GM19397 (cell line): ENCODE results near the gene LCE7A.

Experiments
- ATAC-seq: cut with Tn5 transposase; IDR thresholded peaks from one replicate; pipeline ENCODE4 v1.9.1; 2021; ENCODE audit warnings: mild to moderate bottlenecking, moderate library complexity; ENCODE audit not compliant: unreplicated experiment

LCE7A gene

GRCh38 chr1:152859696-152860095 lies at the start of gene LCE7A:
TSS of gene LCE7A (plus strand) at chr1:152859996. CDS start at chr1:152860698, 702 bp downstream.
- no peak for ATAC-seq

- ATAC-seq, result no peak
Observed at GRCh38 chr1:152811050-152811449, 48.7 kb upstream of the LCE7A start.

DNA sequence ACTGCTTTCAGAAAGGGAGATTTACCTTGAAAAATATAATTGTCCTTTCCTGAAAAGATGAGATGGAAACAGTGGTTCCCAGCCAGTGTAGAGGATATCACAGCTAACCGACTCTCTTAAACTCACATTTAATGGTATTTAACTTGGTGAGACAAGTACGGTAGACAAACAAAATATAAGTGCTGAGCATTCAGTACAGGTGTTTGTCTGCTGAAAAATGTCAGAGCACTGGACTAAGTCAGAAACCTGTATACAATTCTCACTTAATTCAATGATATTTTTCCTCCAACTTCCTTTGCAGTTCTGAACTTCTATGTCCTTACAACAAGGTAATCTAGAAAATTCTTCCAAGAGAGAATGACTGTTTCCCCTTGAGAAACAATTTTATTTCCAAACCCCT lies 48.1 kb upstream of the LCE7A start, which contains the start of gene LCE1B:
Gene LCE1B (plus strand): TSS at position 301 of the 400 bp plus-strand sequence. CDS start 476 bp downstream, outside the sequence.
- ATAC-seq, result no peak

DNA sequence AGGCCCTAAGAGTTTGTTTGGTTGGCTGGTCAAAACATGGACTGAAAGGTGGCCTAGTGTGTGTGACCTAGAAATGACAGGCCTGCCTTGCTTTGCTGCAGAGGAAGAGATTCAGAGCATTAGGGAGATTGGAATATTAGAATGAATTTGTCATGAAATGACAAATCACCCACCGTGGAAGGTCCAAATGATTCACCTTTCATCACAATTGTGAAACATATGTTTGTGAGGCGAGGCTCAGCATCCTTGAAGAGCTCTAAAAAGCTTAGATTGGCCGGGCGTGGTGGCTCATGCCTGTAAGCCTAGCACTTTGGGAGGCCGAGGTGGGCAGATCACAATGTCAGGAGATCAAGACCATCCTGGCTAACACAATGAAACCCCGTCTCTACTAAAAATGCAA lies 42.5 kb upstream of the LCE7A start:
- ATAC-seq, result no peak

DNA sequence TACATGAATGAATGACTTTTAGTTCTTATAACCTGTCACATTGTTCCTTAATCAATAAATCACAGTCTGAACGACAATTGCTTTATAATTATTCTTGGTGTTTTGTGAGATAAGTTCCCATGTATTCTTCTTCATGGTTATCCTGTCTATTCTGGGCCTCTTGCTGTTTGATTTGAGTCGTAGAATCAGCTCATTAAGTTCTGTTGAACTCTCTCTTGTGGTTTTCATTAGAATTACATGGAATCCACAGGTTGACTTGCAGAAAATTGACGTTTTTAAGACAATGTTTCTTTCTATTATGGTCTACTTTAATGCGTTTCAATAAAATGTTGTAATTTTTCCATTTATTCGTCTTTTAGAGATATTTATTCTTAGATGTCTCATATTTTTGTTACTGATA lies 36.5 kb upstream of the LCE7A start:
- ATAC-seq, result no peak

- ATAC-seq, result no peak
Observed at GRCh38 chr1:152824964-152825363, 34.8 kb upstream of the LCE7A start.

DNA sequence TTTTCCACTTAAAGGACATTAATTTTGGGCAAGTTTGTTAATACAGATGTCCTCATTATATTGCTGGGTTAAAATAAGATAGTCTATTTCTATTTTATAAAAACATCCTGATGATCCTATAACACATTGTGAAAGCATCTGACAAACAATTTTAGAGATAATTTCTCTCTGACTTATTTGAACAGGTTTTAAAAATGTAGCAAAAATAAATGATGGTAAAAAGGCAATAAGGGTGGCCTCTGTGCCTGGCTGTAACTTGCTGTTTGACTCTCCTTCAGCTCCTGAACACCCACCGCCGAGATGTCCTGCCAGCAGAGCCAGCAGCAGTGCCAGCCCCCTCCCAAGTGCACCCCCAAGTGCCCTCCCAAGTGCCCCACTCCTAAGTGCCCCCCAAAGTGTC lies 32.6 kb upstream of the LCE7A start, which contains the start of gene LCE1A:
Gene LCE1A (plus strand): TSS at position 301 of the 400 bp plus-strand sequence. CDS start 0 bp downstream, at position 301.
- ATAC-seq, result no peak

GRCh38 chr1:152836870-152837269 lies 22.9 kb upstream of the LCE7A start:
- no peak for ATAC-seq

DNA sequence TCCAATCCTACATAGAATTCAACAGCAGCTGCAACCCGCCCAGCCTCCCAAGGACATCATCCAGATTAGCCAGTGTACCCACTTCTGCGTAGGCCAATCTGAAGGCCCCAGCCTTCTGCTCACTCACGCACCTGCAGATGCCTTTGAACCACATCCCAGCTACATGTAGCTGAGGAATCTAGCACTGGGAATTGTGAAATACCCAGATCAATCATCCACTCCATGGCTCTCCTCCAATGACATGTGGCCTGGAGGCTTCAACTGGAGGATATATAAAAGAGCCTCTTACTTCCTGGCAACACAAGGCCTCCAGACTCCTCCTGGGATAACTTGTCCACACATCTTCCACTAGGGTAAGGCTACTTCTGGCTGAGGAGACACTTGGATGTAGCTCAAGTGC lies 17.2 kb upstream of the LCE7A start, which contains the start of gene LCE6A:
Gene LCE6A (plus strand): TSS at position 301 of the 400 bp plus-strand sequence. CDS start 665 bp downstream, outside the sequence.
- no peak for ATAC-seq

GRCh38 chr1:152855661-152856060 lies 4.1 kb upstream of the LCE7A start:
- ATAC-seq, result no peak

GRCh38 chr1:152858062-152858461 lies 1.7 kb upstream of the LCE7A start:
- ATAC-seq, result no peak

DNA sequence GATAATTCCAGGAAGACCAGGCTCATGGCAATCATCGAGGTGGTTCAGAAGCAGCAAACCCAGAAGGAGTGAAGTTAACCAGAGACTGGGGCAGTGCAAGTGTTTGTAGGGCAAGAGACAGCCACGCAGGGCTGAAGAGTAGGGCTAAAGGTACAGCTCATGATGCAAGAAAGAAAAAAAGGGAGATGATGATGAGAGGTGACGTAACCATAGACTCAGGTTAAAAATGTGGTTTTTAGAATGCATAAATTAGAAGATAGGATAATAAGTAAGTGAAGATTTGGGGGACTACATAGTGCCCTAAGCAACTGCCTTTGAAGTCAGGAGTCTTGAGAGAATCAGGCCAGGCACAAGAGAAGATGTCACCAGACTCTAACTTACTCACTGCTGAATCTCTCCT lies 333 bp downstream of the LCE7A start:
- no peak for ATAC-seq

GRCh38 chr1:152861374-152861773 lies 1.6 kb downstream of the LCE7A start:
- no peak for ATAC-seq

GRCh38 chr1:152864443-152864842 lies 4.6 kb downstream of the LCE7A start:
- ATAC-seq, result no peak

GRCh38 chr1:152866321-152866720 lies 6.5 kb downstream of the LCE7A start:
- no peak for ATAC-seq

- ATAC-seq, result no peak
Observed at GRCh38 chr1:152869808-152870419, 10.1 kb downstream of the LCE7A start.

DNA sequence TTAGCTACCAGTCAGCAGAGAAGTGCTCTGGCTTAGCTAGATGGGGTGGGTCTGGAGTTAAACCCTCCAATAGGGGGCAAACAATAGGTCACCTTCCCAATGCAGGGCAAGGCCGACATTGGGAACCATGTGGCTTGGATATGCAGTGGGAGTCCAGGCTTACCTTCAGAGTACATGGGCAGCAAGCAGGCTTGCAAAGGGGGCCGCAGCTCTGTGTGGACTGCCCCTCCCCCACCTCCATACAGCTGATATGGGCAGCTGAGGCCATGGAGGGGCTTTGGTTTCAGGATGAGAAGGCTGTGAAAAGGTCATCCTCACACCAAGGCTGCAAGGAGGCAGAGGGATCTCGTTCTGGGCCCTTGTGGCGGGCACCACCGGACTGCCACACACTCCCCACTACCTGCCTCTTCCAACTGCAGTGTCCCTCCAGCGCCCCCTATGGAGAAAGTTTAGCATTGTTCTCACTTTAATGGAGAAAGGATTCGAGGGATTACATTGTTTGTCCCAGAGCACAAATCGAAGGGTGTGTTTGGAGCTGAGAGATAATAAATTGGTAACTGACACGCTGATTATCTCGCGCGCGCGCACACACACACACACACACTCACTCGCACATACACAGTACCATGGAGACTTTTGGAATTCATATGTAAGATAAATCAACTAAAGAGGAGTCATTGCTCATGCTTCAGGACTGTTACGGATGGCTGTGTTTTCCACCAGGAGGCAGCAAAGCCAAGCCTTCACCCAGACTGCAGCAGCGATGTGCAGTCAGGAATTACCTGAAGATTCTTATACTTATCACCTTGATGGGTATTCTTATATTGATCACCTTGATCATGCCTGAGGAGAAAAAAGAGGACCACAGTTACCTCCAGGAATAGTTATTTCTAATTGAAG lies 11.3 kb downstream of the LCE7A start:
- ATAC-seq, result no peak

DNA sequence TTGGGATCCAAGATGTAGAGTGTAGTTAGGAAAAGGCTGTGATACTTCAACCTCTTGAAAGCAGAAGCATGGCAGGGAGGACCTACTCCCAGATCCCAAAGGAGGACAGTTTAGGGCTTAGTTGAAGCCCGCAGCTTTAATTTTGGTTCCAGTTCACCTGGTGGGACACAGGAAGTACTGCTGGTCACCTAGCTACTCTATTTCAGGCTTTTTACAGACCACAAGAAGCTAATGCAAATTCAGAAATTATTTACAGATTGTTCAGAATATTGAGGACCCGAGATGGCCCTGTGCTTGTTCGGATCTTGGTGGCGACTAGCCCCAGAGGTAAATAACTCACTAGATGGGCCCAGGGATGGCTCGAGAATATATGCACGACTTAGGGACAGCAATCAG lies 11.9 kb downstream of the LCE7A start:
- ATAC-seq, result no peak

DNA sequence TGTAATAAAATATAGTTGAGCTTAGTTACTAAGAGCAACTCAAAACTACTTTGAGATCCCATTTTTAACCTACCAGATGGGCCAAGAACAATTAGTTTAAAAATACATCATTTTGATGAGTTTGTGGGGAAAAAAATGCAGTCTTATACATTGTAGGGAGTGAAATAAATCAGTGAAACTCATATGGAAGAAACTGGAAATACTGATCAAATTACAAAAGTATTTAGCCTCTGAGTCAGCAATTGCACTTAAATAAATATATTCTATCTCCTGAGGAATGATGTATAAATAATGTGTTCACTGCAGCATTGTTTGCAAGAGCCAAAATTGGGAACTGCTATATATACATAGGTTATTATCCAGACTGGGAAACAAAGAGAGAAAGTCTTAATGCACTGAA lies 13.7 kb downstream of the LCE7A start:
- no peak for ATAC-seq

- no peak for ATAC-seq
Observed at GRCh38 chr1:152876827-152877226, 17.0 kb downstream of the LCE7A start.

- ATAC-seq, result no peak
Observed at GRCh38 chr1:152878042-152878441, 18.2 kb downstream of the LCE7A start, which contains the start of gene SMCP. TSS of gene SMCP (plus strand) at chr1:152878322. CDS start at chr1:152884423, 6,101 bp downstream.
